HepG2 (cell line): Measurements from ENCODE around the gene CDK6. TPM values are rescaled to one million over a fixed set of nuclear protein-coding genes. Genes with fewer than 3 reads are reported as not detected.

ENCODE experiments used
- ATRX ChIP-seq: sonication (generic); formaldehyde crosslinking; IDR thresholded peaks from 2 replicates; pipeline ENCODE4 v1.4.0; 2020; ENCODE audit warnings: missing genetic modification reagents, borderline replicate concordance
- ELF3 ChIP-seq: IDR thresholded peaks from 2 replicates; pipeline ENCODE4 v1.6.1; 2016; ENCODE audit warnings: missing genetic modification reagents, missing compliant biosample characterization
- HMG20A ChIP-seq: IDR thresholded peaks from 2 replicates; pipeline ENCODE4 v1.6.1; 2016; ENCODE audit warnings: borderline replicate concordance
- HMG20B ChIP-seq: conservative IDR thresholded peaks from 2 replicates; pipeline ENCODE4 v1.6.1; 2016; ENCODE audit warnings: missing genetic modification reagents, missing compliant biosample characterization
- MLLT10 ChIP-seq: sonication (generic); formaldehyde crosslinking; IDR thresholded peaks from 2 replicates; pipeline ENCODE4 v1.4.0; 2020; ENCODE audit warnings: missing genetic modification reagents
- NCOA5 ChIP-seq: sonication (generic); formaldehyde crosslinking; IDR thresholded peaks from 2 replicates; pipeline ENCODE4 v1.4.0; 2020; ENCODE audit warnings: missing genetic modification reagents
- NFIC ChIP-seq: IDR thresholded peaks from 2 replicates; pipeline ENCODE4 v1.6.1; 2012; ENCODE audit warnings: mild to moderate bottlenecking, low read length, inconsistent platforms
- NFYB ChIP-seq: sonication (generic); formaldehyde crosslinking; IDR thresholded peaks from 2 replicates; pipeline ENCODE4 v1.4.0; 2020; ENCODE audit warnings: missing genetic modification reagents
- PITX1 ChIP-seq: sonication (generic); formaldehyde crosslinking; IDR thresholded peaks from 2 replicates; pipeline ENCODE4 v1.5.1; 2020; ENCODE audit warnings: mild to moderate bottlenecking, missing genetic modification reagents
- RARA ChIP-seq: IDR thresholded peaks from 2 replicates; pipeline ENCODE4 v1.6.1; 2016; ENCODE audit warnings: missing genetic modification reagents, missing compliant biosample characterization
- RBAK ChIP-seq: sonication (generic); formaldehyde crosslinking; IDR thresholded peaks from 2 replicates; pipeline ENCODE4 v1.5.1; 2020; ENCODE audit warnings: mild to moderate bottlenecking, missing genetic modification reagents
- RFX5 ChIP-seq: IDR thresholded peaks from 2 replicates; pipeline ENCODE4 v1.6.1; 2011; ENCODE audit warnings: low read depth, low read length, improper control_type of control experiment
- RXRB ChIP-seq: IDR thresholded peaks from 2 replicates; pipeline ENCODE4 v1.6.1; 2016; ENCODE audit warnings: borderline replicate concordance, missing genetic modification reagents, missing compliant biosample characterization
- SOX5 ChIP-seq: IDR thresholded peaks from 2 replicates; pipeline ENCODE4 v1.6.1; 2016; ENCODE audit warnings: borderline replicate concordance
- STAG1 ChIP-seq: sonication (generic); formaldehyde crosslinking; IDR thresholded peaks from 2 replicates; pipeline ENCODE4 v1.4.0; 2020; ENCODE audit warnings: missing genetic modification reagents
- ZFY ChIP-seq: sonication (generic); formaldehyde crosslinking; IDR thresholded peaks from 2 replicates; pipeline ENCODE4 v1.4.0; 2020; ENCODE audit warnings: missing genetic modification reagents
- ZFYVE20 ChIP-seq: sonication (generic); formaldehyde crosslinking; IDR thresholded peaks from 2 replicates; pipeline ENCODE4 v1.8.0; 2023; ENCODE audit warnings: low read depth, mild to moderate bottlenecking, moderate library complexity, missing genetic modification reagents, borderline replicate concordance
- ZNF124 ChIP-seq: sonication (generic); formaldehyde crosslinking; IDR thresholded peaks from 2 replicates; pipeline ENCODE4 v1.4.0; 2020; ENCODE audit warnings: missing genetic modification reagents
- ZNF234 ChIP-seq: sonication (generic); formaldehyde crosslinking; conservative IDR thresholded peaks from 2 replicates; pipeline ENCODE4 v1.5.1; 2020; ENCODE audit warnings: mild to moderate bottlenecking, missing genetic modification reagents
- ZNF260 ChIP-seq: sonication (generic); formaldehyde crosslinking; IDR thresholded peaks from 2 replicates; pipeline ENCODE4 v1.4.0; 2020; ENCODE audit warnings: missing genetic modification reagents, low read depth, mild to moderate bottlenecking, borderline replicate concordance
- ZNF530 ChIP-seq: sonication (generic); formaldehyde crosslinking; IDR thresholded peaks from 2 replicates; pipeline ENCODE4 v1.5.0; 2020; ENCODE audit warnings: low read depth, mild to moderate bottlenecking, missing genetic modification reagents
- ZNF615 ChIP-seq: sonication (generic); formaldehyde crosslinking; IDR thresholded peaks from 2 replicates; pipeline ENCODE4 v1.5.0; 2020; ENCODE audit warnings: mild to moderate bottlenecking, missing genetic modification reagents, borderline replicate concordance
- ZSCAN29 ChIP-seq: sonication (generic); formaldehyde crosslinking; conservative IDR thresholded peaks from 2 replicates; pipeline ENCODE4 v1.4.0; 2020; ENCODE audit warnings: mild to moderate bottlenecking, missing genetic modification reagents
- polyA plus RNA-seq, 8 experiments: library from polyadenylated mRNA; depleted of rRNA in 3 of 8; stranded (reverse) in 7 of 8; unstranded in 1 of 8; fragments of >200 nt; fragmentation: Illumina TruSeq in 4 of 8; extraction: Trizol in 4 of 8; gene quantifications; 2 replicates each; pipeline versions ENCODE4 v1.2.1 to v1.2.3, GENCODE V29; 2011 to 2016; ENCODE audit warnings: low read depth in 4 of 8, missing spikeins in 1 of 8, mixed read lengths in 1 of 8; ENCODE audit not compliant: insufficient read depth in 1 of 8
- total RNA-seq, 5 experiments: library from RNA; depleted of rRNA; stranded (reverse); fragments of >200 nt; fragmentation: Illumina TruSeq; extraction: Trizol; gene quantifications; 2 replicates each; pipeline ENCODE4 v1.2.3, GENCODE V29; 2016; ENCODE audit warnings: low read depth in 1 of 5
- TF ChIP-seq, protein P1 (sequence below): sonication (generic); formaldehyde crosslinking; IDR thresholded peaks from 2 replicates; pipeline ENCODE4 v1.4.0; 2020; ENCODE audit warnings: missing genetic modification reagents
- TF ChIP-seq, protein P2 (sequence below): sonication (generic); formaldehyde crosslinking; IDR thresholded peaks from 2 replicates; pipeline ENCODE4 v1.5.0; 2020; ENCODE audit warnings: missing genetic modification reagents
- TF ChIP-seq, protein P3 (sequence below): IDR thresholded peaks from 2 replicates; pipeline ENCODE4 v1.6.1; 2012; ENCODE audit warnings: low read depth, low read length, improper control_type of control experiment

Gene CDK6
- total and polyA plus RNA-seq, 2 of the 13 experiments (the other 11 are each of a cell fraction or from before 2014, with no cell fraction given): 34.6 to 90.8 TPM

DNA sequence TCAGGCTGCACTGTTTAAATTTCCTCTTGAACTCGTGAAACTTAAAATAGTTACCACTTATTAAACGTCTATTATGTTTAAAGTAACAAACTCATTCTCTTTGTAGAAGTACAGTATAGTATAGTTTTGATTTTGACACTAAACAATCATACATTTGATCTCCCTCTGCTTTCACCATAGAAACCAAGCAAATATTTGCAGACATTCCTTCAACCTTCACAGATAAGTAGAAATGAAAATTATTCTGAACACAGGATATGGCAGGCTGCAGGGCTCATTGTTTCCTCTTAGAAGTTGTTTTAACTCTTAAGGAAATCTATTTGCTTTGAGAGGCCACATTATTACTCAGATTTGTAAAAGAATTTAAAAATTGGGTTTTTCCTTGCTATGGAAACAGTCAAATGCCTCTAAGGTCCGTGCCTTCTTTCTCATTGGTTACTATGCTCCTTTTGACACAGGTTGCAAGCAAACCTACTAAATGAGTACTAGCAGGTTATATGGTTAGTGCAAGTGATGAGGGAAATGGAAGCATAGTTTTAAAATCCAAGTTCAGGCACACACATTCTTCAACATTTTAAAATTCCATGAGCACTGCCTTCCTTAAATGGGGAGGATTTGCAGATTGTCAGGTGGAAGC, 153.4 kb downstream of the CDK6 start (continued):
- 0 out of 2 replicates have a peak, but pooled peaks have one; percentile 43 for TF ChIP-seq RARA
- no peak for TF ChIP-seq ZNF234 (CRISPR knock-in tag)
- TF ChIP-seq NCOA5 (CRISPR knock-in tag): no peak
- TF ChIP-seq RFX5: no peak
- TF ChIP-seq ZNF124 (CRISPR knock-in tag): no peak
- TF ChIP-seq STAG1: no peak
- TF ChIP-seq, protein P1, sequence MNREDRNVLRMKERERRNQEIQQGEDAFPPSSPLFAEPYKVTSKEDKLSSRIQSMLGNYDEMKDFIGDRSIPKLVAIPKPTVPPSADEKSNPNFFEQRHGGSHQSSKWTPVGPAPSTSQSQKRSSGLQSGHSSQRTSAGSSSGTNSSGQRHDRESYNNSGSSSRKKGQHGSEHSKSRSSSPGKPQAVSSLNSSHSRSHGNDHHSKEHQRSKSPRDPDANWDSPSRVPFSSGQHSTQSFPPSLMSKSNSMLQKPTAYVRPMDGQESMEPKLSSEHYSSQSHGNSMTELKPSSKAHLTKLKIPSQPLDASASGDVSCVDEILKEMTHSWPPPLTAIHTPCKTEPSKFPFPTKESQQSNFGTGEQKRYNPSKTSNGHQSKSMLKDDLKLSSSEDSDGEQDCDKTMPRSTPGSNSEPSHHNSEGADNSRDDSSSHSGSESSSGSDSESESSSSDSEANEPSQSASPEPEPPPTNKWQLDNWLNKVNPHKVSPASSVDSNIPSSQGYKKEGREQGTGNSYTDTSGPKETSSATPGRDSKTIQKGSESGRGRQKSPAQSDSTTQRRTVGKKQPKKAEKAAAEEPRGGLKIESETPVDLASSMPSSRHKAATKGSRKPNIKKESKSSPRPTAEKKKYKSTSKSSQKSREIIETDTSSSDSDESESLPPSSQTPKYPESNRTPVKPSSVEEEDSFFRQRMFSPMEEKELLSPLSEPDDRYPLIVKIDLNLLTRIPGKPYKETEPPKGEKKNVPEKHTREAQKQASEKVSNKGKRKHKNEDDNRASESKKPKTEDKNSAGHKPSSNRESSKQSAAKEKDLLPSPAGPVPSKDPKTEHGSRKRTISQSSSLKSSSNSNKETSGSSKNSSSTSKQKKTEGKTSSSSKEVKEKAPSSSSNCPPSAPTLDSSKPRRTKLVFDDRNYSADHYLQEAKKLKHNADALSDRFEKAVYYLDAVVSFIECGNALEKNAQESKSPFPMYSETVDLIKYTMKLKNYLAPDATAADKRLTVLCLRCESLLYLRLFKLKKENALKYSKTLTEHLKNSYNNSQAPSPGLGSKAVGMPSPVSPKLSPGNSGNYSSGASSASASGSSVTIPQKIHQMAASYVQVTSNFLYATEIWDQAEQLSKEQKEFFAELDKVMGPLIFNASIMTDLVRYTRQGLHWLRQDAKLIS (CRISPR knock-in tag): no peak; the same call in 1 of the 2 replicates
- no peak for TF ChIP-seq ZFY (CRISPR knock-in tag)
- TF ChIP-seq SOX5: peak; percentile 65; the same call in 1 of the 2 replicates
- no peak for TF ChIP-seq ZSCAN29
- TF ChIP-seq PITX1 (CRISPR knock-in tag): no peak
- no peak; the same call in 1 of the 2 replicates for TF ChIP-seq MLLT10
- no peak for TF ChIP-seq ZNF260 (CRISPR knock-in tag)
- TF ChIP-seq NFYB (CRISPR knock-in tag): no peak
- TF ChIP-seq ZNF530 (CRISPR knock-in tag): no peak
- TF ChIP-seq HMG20B: no peak
- no peak for TF ChIP-seq ZNF615 (CRISPR knock-in tag)
- 0 out of 2 replicates have a peak, but pooled peaks have one; percentile 26 for TF ChIP-seq RXRB (CRISPR knock-in tag)
- TF ChIP-seq, protein P2, sequence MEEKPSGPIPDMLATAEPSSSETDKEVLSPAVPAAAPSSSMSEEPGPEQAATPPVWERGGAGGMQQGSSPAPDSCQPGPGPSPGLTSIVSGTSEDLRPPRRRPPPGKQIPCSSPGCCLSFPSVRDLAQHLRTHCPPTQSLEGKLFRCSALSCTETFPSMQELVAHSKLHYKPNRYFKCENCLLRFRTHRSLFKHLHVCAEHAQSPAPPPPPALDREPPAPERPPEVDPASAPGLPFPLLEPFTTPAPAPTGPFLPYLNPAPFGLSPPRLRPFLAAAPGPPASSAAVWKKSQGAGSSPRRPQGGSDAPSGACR (CRISPR knock-in tag): no peak
- TF ChIP-seq RBAK (CRISPR knock-in tag): no peak
- peak; percentile 35; the same call in 1 of the 2 replicates for TF ChIP-seq NFIC
- TF ChIP-seq ZFYVE20 (CRISPR knock-in tag): no peak
- peak; percentile 76; the same call in 1 of the 2 replicates for TF ChIP-seq ELF3
- TF ChIP-seq, protein P3, sequence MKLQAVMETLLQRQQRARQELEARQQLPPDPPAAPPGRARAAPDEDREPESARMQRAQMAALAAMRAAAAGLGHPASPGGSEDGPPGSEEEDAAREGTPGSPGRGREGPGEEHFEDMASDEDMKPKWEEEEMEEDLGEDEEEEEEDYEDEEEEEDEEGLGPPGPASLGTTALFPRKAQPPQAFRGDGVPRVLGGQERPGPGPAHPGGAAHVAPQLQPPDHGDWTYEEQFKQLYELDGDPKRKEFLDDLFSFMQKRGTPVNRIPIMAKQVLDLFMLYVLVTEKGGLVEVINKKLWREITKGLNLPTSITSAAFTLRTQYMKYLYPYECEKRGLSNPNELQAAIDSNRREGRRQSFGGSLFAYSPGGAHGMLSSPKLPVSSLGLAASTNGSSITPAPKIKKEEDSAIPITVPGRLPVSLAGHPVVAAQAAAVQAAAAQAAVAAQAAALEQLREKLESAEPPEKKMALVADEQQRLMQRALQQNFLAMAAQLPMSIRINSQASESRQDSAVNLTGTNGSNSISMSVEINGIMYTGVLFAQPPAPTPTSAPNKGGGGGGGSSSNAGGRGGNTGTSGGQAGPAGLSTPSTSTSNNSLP: peak; percentile 62
- TF ChIP-seq HMG20A (CRISPR knock-in tag): peak; percentile 19; the same call in 1 of the 2 replicates
- TF ChIP-seq ATRX (CRISPR knock-in tag): no peak
